GM23338 (cell line): ENCODE data around the gene CDC26. TPM values are rescaled to one million over a fixed set of nuclear protein-coding genes. Genes with fewer than 3 reads are reported as not detected.

Experiments used
- ATAC-seq: fragments of 200-7000 bp; cut with Tn5 transposase; 3 replicates; pipeline ENCODE4 v1.9.1; 2020
- DNase-seq: peaks from one replicate; pipeline ENCODE4 v3.0.0-alpha.2; 2015; ENCODE audit warnings: low spot score
- H2AFZ ChIP-seq: fragments of 200-600 bp; sonication (generic); 2 replicates; pipeline ENCODE4 v1.8.0; 2016; ENCODE audit warnings: antibody characterized with exemption, mild to moderate bottlenecking, moderate library complexity
- H3F3A ChIP-seq: fragments of 200-600 bp; sonication (generic); replicated peaks from 2 replicates; pipeline ENCODE4 v1.8.0; 2017; ENCODE audit warnings: antibody characterized with exemption, mixed run types, low read depth
- H3K27ac ChIP-seq: fragments of 200-600 bp; sonication (generic); 2 replicates; pipeline ENCODE4 v1.6.1; 2016; ENCODE audit warnings: low read depth
- H3K27me3 ChIP-seq: fragments of 200-600 bp; sonication (generic); 2 replicates; pipeline ENCODE4 v1.8.0; 2016; ENCODE audit warnings: mild to moderate bottlenecking, mixed run types, moderate library complexity; ENCODE audit not compliant: insufficient read depth
- H3K36me3 ChIP-seq: fragments of 200-600 bp; sonication (generic); 2 replicates; pipeline ENCODE4 v1.8.0; 2016; ENCODE audit warnings: mild to moderate bottlenecking; ENCODE audit not compliant: insufficient read depth
- H3K4me1 ChIP-seq: fragments of 200-600 bp; sonication (generic); 2 replicates; pipeline ENCODE4 v1.8.0; 2016; ENCODE audit warnings: mild to moderate bottlenecking, moderate library complexity; ENCODE audit not compliant: insufficient read depth
- H3K4me2 ChIP-seq: fragments of 200-600 bp; sonication (generic); 2 replicates; pipeline ENCODE4 v1.7.1; 2017; ENCODE audit warnings: mixed run types
- H3K4me3 ChIP-seq: fragments of 200-600 bp; sonication (generic); 2 replicates; pipeline ENCODE4 v1.6.1; 2016; ENCODE audit warnings: mixed run types
- H3K79me2 ChIP-seq: fragments of 200-600 bp; sonication (generic); replicated peaks from 2 replicates; pipeline ENCODE4 v1.8.0; 2017; ENCODE audit warnings: mild to moderate bottlenecking; ENCODE audit not compliant: insufficient read depth
- H3K9me2 ChIP-seq: fragments of 200-600 bp; sonication (generic); 2 replicates; pipeline ENCODE4 v1.8.0; 2017; ENCODE audit not compliant: insufficient read depth
- H4K20me1 ChIP-seq: fragments of 200-600 bp; sonication (generic); replicated peaks from 2 replicates; pipeline ENCODE4 v1.8.0; 2017; ENCODE audit warnings: mild to moderate bottlenecking; ENCODE audit not compliant: insufficient read depth
- H3K27ac Mint-ChIP-seq: 2 replicates; pipeline ENCODE4 v1.8.0; 2020; ENCODE audit warnings: inconsistent platforms, mild to moderate bottlenecking, moderate library complexity, mixed read lengths
- H3K27me3 Mint-ChIP-seq: 3 replicates; pipeline ENCODE4 v1.8.0; 2022; ENCODE audit warnings: low read depth, mild to moderate bottlenecking, moderate library complexity, mixed read lengths, inconsistent platforms; ENCODE audit not compliant: insufficient read depth, poor library complexity
- H3K36me3 Mint-ChIP-seq: 3 replicates; pipeline ENCODE4 v1.8.0; 2021; ENCODE audit warnings: low read depth, mild to moderate bottlenecking, inconsistent platforms, moderate library complexity, mixed read lengths
- H3K4me1 Mint-ChIP-seq: 3 replicates; pipeline ENCODE4 v1.8.0; 2020; ENCODE audit warnings: mild to moderate bottlenecking, inconsistent platforms, mixed read lengths
- H3K4me3 Mint-ChIP-seq: 3 replicates; pipeline ENCODE4 v1.8.0; 2021; ENCODE audit warnings: moderate library complexity, mild to moderate bottlenecking, inconsistent platforms, mixed read lengths
- H3K9me3 Mint-ChIP-seq: 3 replicates; pipeline ENCODE4 v1.8.0; 2020; ENCODE audit warnings: moderate library complexity, mild to moderate bottlenecking, inconsistent platforms, mixed read lengths
- ETS1 ChIP-seq: IDR thresholded peaks from 2 replicates; pipeline ENCODE4 v1.6.1; 2016; ENCODE audit warnings: antibody characterized with exemption
- JUNB ChIP-seq: IDR thresholded peaks from one replicate; pipeline ENCODE4 v1.6.1; 2016; ENCODE audit warnings: antibody characterized with exemption; ENCODE audit not compliant: unreplicated experiment
- NANOG ChIP-seq: IDR thresholded peaks from 2 replicates; pipeline ENCODE4 v1.6.1; 2016; ENCODE audit warnings: antibody characterized with exemption, borderline replicate concordance
- POLR2AphosphoS5 ChIP-seq: IDR thresholded peaks from 2 replicates; pipeline ENCODE4 v1.6.1; 2016; ENCODE audit warnings: antibody characterized with exemption, low read depth
- ZNF114 ChIP-seq: fragments of 250-450 bp; sonication (Bioruptor Pico); IDR thresholded peaks from 2 replicates; pipeline ENCODE4 v1.5.0; 2020; ENCODE audit warnings: mild to moderate bottlenecking, moderate library complexity
- ZNF331 ChIP-seq: fragments of 250-450 bp; sonication (Bioruptor Pico); IDR thresholded peaks from 2 replicates; pipeline ENCODE4 v1.5.0; 2020; ENCODE audit warnings: low read depth, mild to moderate bottlenecking, moderate library complexity
- ZNF462 ChIP-seq: fragments of 250-450 bp; sonication (Bioruptor Pico); IDR thresholded peaks from 2 replicates; pipeline ENCODE4 v1.5.0; 2020; ENCODE audit warnings: mild to moderate bottlenecking, moderate library complexity
- polyA plus RNA-seq: library from polyadenylated mRNA; unstranded; fragments of >200 nt; fragmentation: Nextera tagmentation; extraction: Ambion mirVana; gene quantifications from 2 replicates; pipeline ENCODE4 v1.2.1, GENCODE V29; 2016
- total RNA-seq: library from RNA; depleted of rRNA; stranded (reverse); fragments of >200 nt; shearing (Covaris generic); gene quantifications from 2 replicates; pipeline ENCODE4 v1.2.3, GENCODE V29; 2014

The CDC26 gene
- total and polyA plus RNA-seq, 2 experiments from 2014 or later = 34.9 to 112 TPM

- no peak for TF ChIP-seq ZNF462 (CRISPR knock-in tag)
These were observed 36.6 kb upstream of the CDC26 start (continued) for GRCh38 chr9:113311961-113312360.

GRCh38 chr9:113310538-113310937 lies 35.2 kb upstream of the CDC26 start:
- ATAC-seq (no peak), DNase-seq (no peak)
- Mint-ChIP-seq H3K4me3 (no peak overlapping the region), H3K27me3 (peaks cover 2% of the 10 kb centered on the region), H3K36me3 (no peaks in the 10 kb centered on the region), H3K4me1 (no peaks in the 10 kb centered on the region), H3K27ac (no peak overlapping the region), H3K9me3 (no peaks in the 10 kb centered on the region)
- H3K9me2 ChIP-seq = no peaks in the 10 kb centered on the region
- no peak overlapping the region for H3K4me2 ChIP-seq
- H3F3A ChIP-seq = no peaks in the 10 kb centered on the region
- no peak overlapping the region for H3K4me3 ChIP-seq
- H4K20me1 ChIP-seq = peaks cover 4% of the 10 kb centered on the region; the same call in 1 of the 2 replicates
- H3K79me2 ChIP-seq = no peaks in the 10 kb centered on the region
- no peaks in the 10 kb centered on the region for H3K36me3 ChIP-seq
- H3K4me1 ChIP-seq = no peaks in the 10 kb centered on the region
- H3K27me3 ChIP-seq = no peaks in the 10 kb centered on the region
- no peak overlapping the region for H3K27ac ChIP-seq
- H2AFZ ChIP-seq = no peak overlapping the region
- no peak for TF ChIP-seq ZNF462 (CRISPR knock-in tag)
- no peak for TF ChIP-seq JUNB
- no peak for TF ChIP-seq NANOG
- no peak for TF ChIP-seq ZNF331 (CRISPR knock-in tag)
- no peak for TF ChIP-seq POLR2AphosphoS5
- no peak for TF ChIP-seq ETS1
- no peak for TF ChIP-seq ZNF114 (CRISPR knock-in tag)
